NCI-H146 (cell line): Measurements from ENCODE around the gene GSDMA.
A peak's percentile ranks its signal among the peaks of the same experiment; 100 is the strongest.

Experiments
- DNase-seq: peaks from one replicate; lab custom pipeline; 2025; lab: John Stamatoyannopoulos, UW

Gene GSDMA

DNA sequence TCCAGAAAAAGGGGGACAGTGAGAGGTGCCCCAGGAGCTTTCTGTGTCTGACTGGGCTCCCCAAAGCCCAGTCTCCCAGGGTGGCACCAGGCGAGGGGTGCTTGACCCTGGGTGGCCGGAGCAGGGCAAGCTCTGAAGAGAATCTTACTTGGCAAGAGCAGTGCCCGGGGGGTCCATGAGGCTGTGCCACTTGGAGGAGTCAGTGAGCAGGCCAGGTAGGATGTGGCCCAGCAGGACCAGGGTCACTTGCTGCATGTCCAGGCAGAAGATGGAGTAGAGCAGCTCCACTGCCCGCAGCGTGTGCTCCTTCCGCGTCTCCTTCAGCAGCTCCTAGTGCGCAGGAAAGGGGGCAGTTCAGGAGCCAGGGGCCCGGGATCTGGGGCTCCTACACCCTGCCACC, 59.7 kb downstream of the GSDMA start:
- no peak for DNase-seq

DNA sequence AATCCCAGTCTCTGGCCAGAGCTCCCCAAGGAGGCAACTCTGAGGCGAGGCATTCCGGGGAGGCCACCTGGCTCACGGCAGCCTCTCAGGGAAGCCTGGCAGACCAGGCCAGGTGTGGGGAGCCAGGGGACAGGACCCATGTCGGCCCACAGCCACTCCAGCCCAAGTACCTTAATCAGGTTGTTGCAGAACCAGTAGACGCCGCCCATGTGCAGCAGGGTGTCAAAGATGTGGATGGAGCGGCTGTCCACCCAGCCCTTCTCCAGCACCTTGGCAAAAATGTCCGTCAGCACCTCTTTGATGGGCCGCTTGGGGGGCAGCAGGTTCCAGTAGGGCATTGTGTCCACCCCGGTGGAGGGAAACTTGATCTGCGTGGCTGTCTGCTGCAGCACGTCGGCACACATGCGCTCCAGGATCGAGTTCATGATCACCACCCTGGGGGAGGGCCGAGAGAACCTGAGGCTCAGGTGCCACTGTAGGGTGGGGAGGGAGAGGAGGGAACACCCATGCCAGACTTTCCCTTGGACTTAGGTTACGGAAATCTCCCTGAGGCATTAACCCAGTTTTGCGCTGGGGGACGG, 60.2 kb downstream of the GSDMA start:
- no peak for DNase-seq

DNA sequence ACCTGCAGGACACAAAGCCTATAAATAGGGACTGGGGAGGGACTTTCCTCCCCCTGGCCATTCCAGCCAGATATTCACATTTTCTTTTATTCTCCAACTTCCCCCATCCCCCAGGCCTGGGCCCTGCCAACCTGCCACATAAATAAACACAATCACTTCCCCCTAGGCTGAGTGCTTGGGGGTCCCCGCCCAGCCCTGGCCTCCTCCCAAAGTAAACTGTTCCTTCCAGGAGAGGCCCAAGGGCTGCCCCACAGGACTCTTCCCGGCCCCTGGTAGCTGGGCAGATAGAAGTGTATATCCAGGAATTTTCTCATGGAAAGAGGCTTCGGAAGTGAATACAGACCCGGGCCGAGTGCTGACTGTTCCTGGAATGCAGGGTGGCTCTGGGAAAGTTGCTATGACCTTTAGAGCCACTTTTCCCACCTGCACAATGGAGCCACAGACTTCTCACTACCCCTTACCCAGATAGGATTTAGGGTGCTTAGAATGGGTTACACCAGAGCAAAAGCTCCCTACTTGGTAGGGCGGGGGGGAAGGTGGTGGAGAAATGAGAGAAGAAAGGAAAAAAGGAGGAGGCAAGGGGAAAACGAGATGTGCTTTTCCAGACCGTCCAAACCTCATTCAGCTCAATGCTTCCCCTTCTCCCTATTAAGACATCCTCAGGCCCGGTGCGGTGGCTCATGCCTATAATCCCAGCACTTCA, 60.9 kb downstream of the GSDMA start:
- DNase-seq, result no peak

DNA sequence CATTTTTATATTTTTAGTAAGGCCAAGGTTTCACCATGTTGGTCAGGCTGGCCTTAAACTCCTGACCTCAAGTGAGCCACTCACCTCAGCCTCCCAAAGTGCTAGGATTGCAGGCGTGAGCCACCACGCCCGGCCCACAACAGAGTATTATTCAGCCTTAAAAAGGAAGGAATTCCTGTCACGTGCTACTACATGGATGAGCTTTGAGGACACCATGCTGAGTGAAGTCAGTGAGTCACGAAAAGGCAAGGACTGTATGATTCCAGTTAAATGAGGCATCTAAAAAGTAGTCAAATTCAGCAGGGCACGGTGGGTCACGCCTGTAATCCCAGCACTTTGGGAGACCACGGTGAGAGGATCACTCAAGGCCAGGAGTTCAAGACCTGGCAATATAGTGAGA, 62.1 kb downstream of the GSDMA start:
- no peak for DNase-seq

GRCh38 chr17:40025559-40025958, 62.8 kb downstream of the GSDMA start:
- DNase-seq, result no peak

DNA sequence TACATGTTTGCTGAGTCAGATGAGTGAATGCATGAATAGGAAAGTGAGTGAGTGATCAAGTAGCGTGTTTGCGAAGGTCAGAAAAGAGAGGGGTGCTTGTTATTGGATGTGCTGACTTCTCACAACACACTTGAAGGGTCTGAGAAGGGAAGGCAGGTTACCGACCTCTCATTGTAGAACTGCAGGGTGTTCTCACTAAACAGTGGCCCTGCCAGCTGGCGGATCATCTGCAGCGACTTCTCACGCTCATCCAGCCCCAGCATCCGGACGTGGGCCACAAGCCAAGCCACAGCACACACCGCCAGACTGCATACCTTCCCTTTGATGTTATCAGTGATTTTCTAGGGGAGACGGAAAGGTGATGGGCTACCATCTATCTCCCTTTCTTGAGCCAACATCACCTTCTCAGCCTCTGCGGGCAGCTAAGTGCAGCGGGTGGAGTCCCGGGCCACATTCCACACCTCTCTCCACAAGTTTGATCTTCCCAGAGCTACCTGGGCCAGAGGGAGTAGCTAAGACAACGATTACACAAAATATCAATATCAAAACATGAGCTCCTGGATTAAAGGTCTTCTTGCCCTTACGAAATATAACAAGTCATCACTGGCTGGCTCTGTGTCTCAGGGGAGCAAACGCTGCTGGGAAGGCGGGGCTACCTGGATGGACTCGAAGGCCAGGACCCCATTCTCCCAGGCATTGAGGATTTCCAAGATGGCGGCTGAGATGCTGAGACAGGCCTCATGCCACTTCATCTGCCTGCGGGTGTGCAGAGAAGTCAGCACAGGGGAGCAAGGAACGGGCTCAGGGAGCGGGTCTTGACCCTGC, 63.4 kb downstream of the GSDMA start:
- DNase-seq, result no peak

GRCh38 chr17:40026816-40027613, 64.2 kb downstream of the GSDMA start:
- DNase-seq, result peak; percentile 78
